ENCODE results near the gene SCAMP5. TPM values are rescaled to one million over a fixed set of nuclear protein-coding genes. Genes with fewer than 3 reads are reported as not detected.

The SCAMP5 gene
- total RNA-seq, 4 donors from 2014 or later: 1.5 to 14.1 (median 8.8) TPM

GRCh38 chr15:74960995-74961588, 34.3 kb upstream of the SCAMP5 start:
- H3K27ac ChIP-seq: no peak overlapping the region
- peaks cover 0 to 47% (median 13%) of the 10 kb centered on the region in 4 donors for H3K4me1 ChIP-seq
- no peak overlapping the region for H3K4me3 ChIP-seq
- H3K36me3 ChIP-seq: no peaks in the 10 kb centered on the region
- DNase-seq (ENCODE audit: low spot score in 2 of 2): no peak
- no peaks in the 10 kb centered on the region for H3K9me3 ChIP-seq
- 36 to 62% methylated on average over 3 of the region's 3 CpGs for WGBS, 2 donors
- TF ChIP-seq EP300 (IDR thresholded peaks at IDR 0.05): no peak
- no peak for TF ChIP-seq POLR2A (IDR thresholded peaks at IDR 0.05)
- TF ChIP-seq, protein P1, sequence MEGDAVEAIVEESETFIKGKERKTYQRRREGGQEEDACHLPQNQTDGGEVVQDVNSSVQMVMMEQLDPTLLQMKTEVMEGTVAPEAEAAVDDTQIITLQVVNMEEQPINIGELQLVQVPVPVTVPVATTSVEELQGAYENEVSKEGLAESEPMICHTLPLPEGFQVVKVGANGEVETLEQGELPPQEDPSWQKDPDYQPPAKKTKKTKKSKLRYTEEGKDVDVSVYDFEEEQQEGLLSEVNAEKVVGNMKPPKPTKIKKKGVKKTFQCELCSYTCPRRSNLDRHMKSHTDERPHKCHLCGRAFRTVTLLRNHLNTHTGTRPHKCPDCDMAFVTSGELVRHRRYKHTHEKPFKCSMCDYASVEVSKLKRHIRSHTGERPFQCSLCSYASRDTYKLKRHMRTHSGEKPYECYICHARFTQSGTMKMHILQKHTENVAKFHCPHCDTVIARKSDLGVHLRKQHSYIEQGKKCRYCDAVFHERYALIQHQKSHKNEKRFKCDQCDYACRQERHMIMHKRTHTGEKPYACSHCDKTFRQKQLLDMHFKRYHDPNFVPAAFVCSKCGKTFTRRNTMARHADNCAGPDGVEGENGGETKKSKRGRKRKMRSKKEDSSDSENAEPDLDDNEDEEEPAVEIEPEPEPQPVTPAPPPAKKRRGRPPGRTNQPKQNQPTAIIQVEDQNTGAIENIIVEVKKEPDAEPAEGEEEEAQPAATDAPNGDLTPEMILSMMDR (IDR thresholded peaks at IDR 0.05): no peak
- peaks cover 0 to 23% of the 10 kb centered on the region in 2 donors for H3K27me3 ChIP-seq

DNA sequence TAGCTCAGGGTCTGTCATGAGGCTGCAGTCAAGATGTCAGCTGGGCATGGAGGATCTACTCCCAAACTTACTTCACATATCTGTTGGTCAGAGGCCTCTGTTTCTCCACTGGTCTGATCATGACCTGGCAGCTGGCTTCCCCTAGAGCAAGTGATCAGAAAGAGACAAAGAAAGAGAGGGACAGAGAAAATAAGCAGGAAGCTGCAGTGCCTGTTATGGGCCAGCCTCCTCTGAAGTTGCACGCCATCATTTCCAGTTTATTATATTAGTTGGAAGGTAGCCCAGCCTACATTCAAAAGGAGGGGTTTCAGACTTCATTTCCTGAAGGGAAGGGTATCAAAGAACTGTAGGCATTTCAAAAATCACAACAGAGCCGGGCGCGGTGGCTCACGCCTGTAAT, 33.7 kb upstream of the SCAMP5 start:
- H3K4me1 ChIP-seq: peaks cover 0 to 43% (median 11%) of the 10 kb centered on the region in 4 donors
- peaks cover 0 to 23% of the 10 kb centered on the region in 2 donors for H3K27me3 ChIP-seq
- TF ChIP-seq, protein P1 (IDR thresholded peaks at IDR 0.05): no peak
- TF ChIP-seq EP300 (IDR thresholded peaks at IDR 0.05): no peak
- TF ChIP-seq POLR2A (IDR thresholded peaks at IDR 0.05): no peak
- H3K9me3 ChIP-seq: no peaks in the 10 kb centered on the region
- no peak for DNase-seq (ENCODE audit: low spot score in 2 of 2)
- H3K36me3 ChIP-seq: no peaks in the 10 kb centered on the region
- no peak overlapping the region for H3K4me3 ChIP-seq
- no peak overlapping the region for H3K27ac ChIP-seq
- WGBS, 2 donors: 52 to 61% methylated on average over 5 of the region's 5 CpGs

DNA sequence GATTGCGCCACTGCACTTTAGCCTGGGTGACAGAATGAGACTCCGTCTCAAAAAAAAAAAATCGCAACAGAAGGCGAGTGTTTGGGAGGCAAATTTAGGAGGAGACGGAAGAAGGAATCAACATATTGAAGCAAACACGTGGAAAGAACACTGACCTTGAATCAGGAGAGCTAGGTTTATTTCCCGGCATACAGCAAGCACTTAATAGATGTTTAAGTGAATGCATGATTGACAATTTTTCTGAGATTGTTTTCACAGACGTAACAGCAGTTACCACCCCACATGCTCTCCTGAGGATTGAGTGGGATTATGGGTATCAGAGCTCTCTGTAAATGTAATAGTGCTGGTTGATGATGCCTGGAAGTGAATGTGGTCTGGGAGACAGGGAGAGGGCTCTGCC, 33.1 kb upstream of the SCAMP5 start:
- DNase-seq (ENCODE audit: low spot score in 2 of 2): no peak
- no peak overlapping the region for H3K27ac ChIP-seq
- WGBS, 2 donors: 85 to 88% methylated on average over 8 of the region's 8 CpGs
- H3K27me3 ChIP-seq: peaks cover 0 to 20% of the 10 kb centered on the region in 2 donors
- H3K4me3 ChIP-seq: no peak overlapping the region
- no peaks in the 10 kb centered on the region for H3K9me3 ChIP-seq
- TF ChIP-seq POLR2A (IDR thresholded peaks at IDR 0.05) (no peak), EP300 (IDR thresholded peaks at IDR 0.05) (no peak)
- TF ChIP-seq, protein P1 (IDR thresholded peaks at IDR 0.05): no peak
- H3K36me3 ChIP-seq: no peaks in the 10 kb centered on the region
- peaks cover 0 to 40% (median 11%) of the 10 kb centered on the region in 4 donors for H3K4me1 ChIP-seq

- H3K9me3 ChIP-seq: no peaks in the 10 kb centered on the region
- H3K27me3 ChIP-seq: peaks cover 0 to 18% of the 10 kb centered on the region in 2 donors
- H3K27ac ChIP-seq: no peak overlapping the region
- peaks cover 0 to 35% (median 10%) of the 10 kb centered on the region in 4 donors for H3K4me1 ChIP-seq
- no peak overlapping the region for H3K4me3 ChIP-seq
- DNase-seq (ENCODE audit: low spot score in 2 of 2): no peak
- TF ChIP-seq EP300 (IDR thresholded peaks at IDR 0.05): no peak
- TF ChIP-seq POLR2A (IDR thresholded peaks at IDR 0.05): no peak
- TF ChIP-seq, protein P1 (IDR thresholded peaks at IDR 0.05): no peak
- WGBS, 2 donors: 58 to 81% methylated on average over 2 of the region's 2 CpGs
- no peaks in the 10 kb centered on the region for H3K36me3 ChIP-seq
Observed at GRCh38 chr15:74962671-74963070, 32.7 kb upstream of the SCAMP5 start.

- no peak for TF ChIP-seq POLR2A (IDR thresholded peaks at IDR 0.05)
- TF ChIP-seq, protein P1 (IDR thresholded peaks at IDR 0.05): no peak
- TF ChIP-seq EP300 (IDR thresholded peaks at IDR 0.05): no peak
- no peaks in the 10 kb centered on the region for H3K36me3 ChIP-seq
- no peak overlapping the region for H3K4me3 ChIP-seq
- no peak for DNase-seq (ENCODE audit: low spot score in 2 of 2)
- H3K27me3 ChIP-seq: peaks cover 0 to 15% of the 10 kb centered on the region in 2 donors
- WGBS, 2 donors: 91% methylated on average over 4 of the region's 4 CpGs
- H3K4me1 ChIP-seq: peaks cover 0 to 30% (median 7%) of the 10 kb centered on the region in 4 donors
- H3K27ac ChIP-seq: no peak overlapping the region
- no peaks in the 10 kb centered on the region for H3K9me3 ChIP-seq
Observed at GRCh38 chr15:74963213-74963612, 32.1 kb upstream of the SCAMP5 start.

Data from tibial nerve (tissue), 4 donors.